H1 (cell line): ENCODE results near the gene CFDP1. TPM values are rescaled to one million over a fixed set of nuclear protein-coding genes. Genes with fewer than 3 reads are reported as not detected.

Source experiments
- CTCF ChIA-PET: fragments of 300-600 bp; sonication (Branson Sonifier 250); formaldehyde crosslinking; loops from one replicate; lab custom pipeline; 2021; ENCODE audit not compliant: partially characterized antibody; lab: Charles Lee
- POLR2A ChIA-PET: fragments of 300-600 bp; sonication (Branson Sonifier 250); formaldehyde crosslinking; loops from one replicate; lab custom pipeline; 2021; ENCODE audit warnings: inconsistent platforms; ENCODE audit not compliant: partially characterized antibody; lab: Charles Lee
- DNase-seq, 2 experiments: peaks; one replicate each; pipeline versions ENCODE4 v3.0.0 to v3.0.0-alpha.2; 2010 to 2022; ENCODE audit warnings: low spot score in 2 of 2, low read depth in 1 of 2, mixed read lengths in 1 of 2
- FAIRE-seq: peaks from 2 replicates; lab custom pipeline; 2011; peaks lifted over from hg19 to GRCh38; lab: Jason Lieb, UNC
- H2AFZ ChIP-seq: 2 replicates; pipeline ENCODE4 v1.8.1; 2012; ENCODE audit warnings: low read length, inconsistent platforms
- H2AK5ac ChIP-seq: 2 replicates; pipeline ENCODE4 v1.6.1; 2013; ENCODE audit warnings: low read depth, low read length
- H2BK120ac ChIP-seq: replicated peaks from 2 replicates; pipeline ENCODE3; 2013; ENCODE audit warnings: low read depth, low read length, inconsistent platforms
- H2BK12ac ChIP-seq: 2 replicates; pipeline ENCODE4 v1.6.1; 2013; ENCODE audit warnings: low read depth, low read length
- H2BK15ac ChIP-seq: 2 replicates; pipeline ENCODE4 v1.6.1; 2013; ENCODE audit warnings: low read length
- H2BK20ac ChIP-seq: 2 replicates; pipeline ENCODE4 v1.6.1; 2013; ENCODE audit warnings: low read length
- H2BK5ac ChIP-seq: 2 replicates; pipeline ENCODE4 v1.6.1; 2013; ENCODE audit warnings: low read depth, low read length
- H3K14ac ChIP-seq: 2 replicates; pipeline ENCODE4 v1.6.1; 2013; ENCODE audit warnings: inconsistent platforms; ENCODE audit not compliant: insufficient read length
- H3K18ac ChIP-seq: 2 replicates; pipeline ENCODE4 v1.6.1; 2013; ENCODE audit warnings: low read length; ENCODE audit errors: extremely low read depth
- H3K23ac ChIP-seq: 2 replicates; pipeline ENCODE4 v1.6.1; 2013; ENCODE audit warnings: inconsistent platforms; ENCODE audit not compliant: insufficient read length
- H3K23me2 ChIP-seq: 2 replicates; pipeline ENCODE4 v1.6.1; 2013; ENCODE audit warnings: low read depth, low read length
- H3K27ac ChIP-seq: 2 replicates; pipeline ENCODE4 v1.6.1; 2011; ENCODE audit warnings: low read depth, low read length, inconsistent platforms
- H3K27me3 ChIP-seq, 4 experiments: replicated peaks in 1 of 4; 1 replicate in 1 of 4; 2 replicates in 3 of 4; pipeline versions ENCODE4 v1.6.1 to v1.8.1; 2011 to 2013; ENCODE audit warnings: low read length in 3 of 4, mild to moderate bottlenecking in 3 of 4, inconsistent platforms in 2 of 4, mixed read lengths in 2 of 4, moderate library complexity in 1 of 4; ENCODE audit not compliant: control insufficient read depth in 3 of 4, insufficient read depth in 3 of 4; ENCODE audit errors: extremely low read depth in 1 of 4
- H3K36me3 ChIP-seq, 4 experiments: 2 replicates each; pipeline versions ENCODE4 v1.6.1 to v1.8.1; 2011 to 2013; ENCODE audit warnings: mild to moderate bottlenecking in 4 of 4, low read length in 3 of 4, moderate library complexity in 2 of 4, control low read depth in 1 of 4, inconsistent platforms in 1 of 4; ENCODE audit not compliant: insufficient read depth in 4 of 4, control insufficient read depth in 2 of 4
- H3K4ac ChIP-seq: replicated peaks from 2 replicates; pipeline ENCODE3; 2013; ENCODE audit warnings: low read length, low read depth, mixed read lengths, inconsistent platforms; ENCODE audit not compliant: insufficient read length
- H3K4me1 ChIP-seq, 4 experiments: replicated peaks in 1 of 4; 1 replicate in 1 of 4; 2 replicates in 3 of 4; pipeline versions ENCODE4 v1.6.1 to v1.8.1; 2011 to 2013; ENCODE audit warnings: low read length in 3 of 4, inconsistent platforms in 2 of 4, mixed read lengths in 1 of 4; ENCODE audit not compliant: insufficient read depth in 4 of 4, control insufficient read depth in 3 of 4
- H3K4me2 ChIP-seq, 2 experiments: 2 replicates each; pipeline versions ENCODE4 v1.6.1 to v1.8.1; 2011 to 2013; ENCODE audit warnings: low read depth in 2 of 2, low read length in 2 of 2, control low read depth in 1 of 2, inconsistent platforms in 1 of 2, mild to moderate bottlenecking in 1 of 2; ENCODE audit not compliant: insufficient read depth in 1 of 2
- H3K4me3 ChIP-seq, 4 experiments: fragments of 200-600, 300-600 bp in 1 of 4; sonication (generic), shearing (Covaris generic), sonication (Bioruptor Twin) in 1 of 4; 2 replicates each; pipeline versions ENCODE4 v1.5.1 to v1.8.1; 2011 to 2016; ENCODE audit warnings: low read length in 4 of 4, low read depth in 3 of 4, control low read depth in 2 of 4, inconsistent platforms in 2 of 4, mild to moderate bottlenecking in 2 of 4, mixed read lengths in 1 of 4, moderate library complexity in 1 of 4; ENCODE audit not compliant: insufficient read depth in 2 of 4; ENCODE audit errors: extremely low read depth in 1 of 4
- H3K56ac ChIP-seq: replicated peaks from 2 replicates; pipeline ENCODE3; 2013; ENCODE audit warnings: low read depth, mild to moderate bottlenecking, mixed read lengths, low read length, inconsistent platforms; ENCODE audit not compliant: insufficient read length
- H3K79me1 ChIP-seq: 2 replicates; pipeline ENCODE4 v1.6.1; 2013; ENCODE audit warnings: low read depth, low read length, control low read depth
- H3K79me2 ChIP-seq, 2 experiments: 2 replicates each; pipeline versions ENCODE4 v1.6.1 to v1.8.1; 2012 to 2013; ENCODE audit warnings: low read length in 2 of 2, mild to moderate bottlenecking in 2 of 2, inconsistent platforms in 1 of 2; ENCODE audit not compliant: insufficient read depth in 2 of 2, control insufficient read depth in 1 of 2
- H3K9ac ChIP-seq, 4 experiments: replicated peaks in 1 of 4; 1 replicate in 1 of 4; 2 replicates in 3 of 4; pipeline versions ENCODE4 v1.6.1 to v1.8.1; 2011 to 2013; ENCODE audit warnings: low read depth in 3 of 4, low read length in 3 of 4, control low read depth in 2 of 4, mild to moderate bottlenecking in 2 of 4, moderate library complexity in 2 of 4, inconsistent platforms in 1 of 4; ENCODE audit errors: extremely low read depth in 1 of 4
- H3K9me3 ChIP-seq, 2 experiments: 2 replicates each; pipeline versions ENCODE4 v1.6.1 to v1.8.1; 2012 to 2013; ENCODE audit warnings: mild to moderate bottlenecking in 2 of 2, moderate library complexity in 2 of 2, control low read depth in 1 of 2, inconsistent platforms in 1 of 2, low read depth in 1 of 2, low read length in 1 of 2, mixed read lengths in 1 of 2; ENCODE audit not compliant: insufficient read depth in 2 of 2
- H4K20me1 ChIP-seq, 2 experiments: replicated peaks in 1 of 2; 2 replicates each; pipeline versions ENCODE3 to v1.8.1; 2011 to 2013; ENCODE audit warnings: inconsistent platforms in 2 of 2, low read length in 2 of 2, mild to moderate bottlenecking in 1 of 2; ENCODE audit not compliant: insufficient read depth in 2 of 2, control insufficient read depth in 1 of 2
- H4K5ac ChIP-seq: 2 replicates; pipeline ENCODE4 v1.6.1; 2013; ENCODE audit warnings: low read length, low read depth, mixed read lengths, inconsistent platforms; ENCODE audit not compliant: insufficient read length
- H4K8ac ChIP-seq: 2 replicates; pipeline ENCODE4 v1.8.0; 2013; ENCODE audit warnings: mild to moderate bottlenecking, moderate library complexity, low read length, inconsistent platforms; ENCODE audit not compliant: insufficient read depth; ENCODE audit errors: extremely low read depth
- H4K91ac ChIP-seq: replicated peaks from 2 replicates; pipeline ENCODE3; 2013; ENCODE audit warnings: low read length, mixed read lengths, inconsistent platforms; ENCODE audit not compliant: insufficient read length
- CBX5 ChIP-seq: fragments of 300-800, 300-1000 bp; sonication (generic); IDR thresholded peaks from 2 replicates; pipeline ENCODE4 v1.7.1; 2016; ENCODE audit warnings: antibody characterized with exemption, low read length, low read depth
- GABPA ChIP-seq: IDR thresholded peaks from 2 replicates; pipeline ENCODE4 v1.6.1; 2011; ENCODE audit warnings: mild to moderate bottlenecking, low read length, moderate library complexity, borderline replicate concordance; ENCODE audit not compliant: insufficient read depth
- KDM1A ChIP-seq: fragments of 200-600, 300-600 bp; sonication (generic); IDR thresholded peaks from 2 replicates; pipeline ENCODE4 v1.7.1; 2016; ENCODE audit warnings: mild to moderate bottlenecking, low read length, borderline replicate concordance
- PHF8 ChIP-seq: fragments of 200-600 bp; sonication (generic); conservative IDR thresholded peaks from 2 replicates; pipeline ENCODE4 v1.7.1; 2012; ENCODE audit warnings: low read depth, mild to moderate bottlenecking, inconsistent platforms, low read length, moderate library complexity
- POLR2AphosphoS5 ChIP-seq: IDR thresholded peaks from 2 replicates; pipeline ENCODE4 v1.6.1; 2011; ENCODE audit warnings: low read depth, low read length
- POU5F1 ChIP-seq: IDR thresholded peaks from 2 replicates; pipeline ENCODE4 v1.6.1; 2011; ENCODE audit warnings: low read depth, mild to moderate bottlenecking, low read length, moderate library complexity
- RAD21 ChIP-seq, 2 experiments: IDR thresholded peaks in 1 of 2; conservative IDR thresholded peaks in 1 of 2; 2 replicates each; pipeline ENCODE4 v1.6.1; 2011; ENCODE audit warnings: low read depth in 2 of 2, low read length in 2 of 2, improper control_type of control experiment in 1 of 2, inconsistent platforms in 1 of 2, mild to moderate bottlenecking in 1 of 2, moderate library complexity in 1 of 2
- RNF2 ChIP-seq: fragments of 200-900, 300-1000 bp; sonication (generic); IDR thresholded peaks from 2 replicates; pipeline ENCODE4 v1.7.1; 2016; ENCODE audit warnings: borderline replicate concordance, low read depth, mild to moderate bottlenecking, antibody characterized with exemption, low read length; ENCODE audit not compliant: poor library complexity, severe bottlenecking; ENCODE audit errors: missing control alignments
- SIX5 ChIP-seq: IDR thresholded peaks from 2 replicates; pipeline ENCODE4 v1.6.1; 2011; ENCODE audit warnings: mild to moderate bottlenecking, low read depth, low read length
- WGBS, 2 experiments: shearing (Covaris generic) in 1 of 2; methylation state at CpG; one replicate each; pipeline versions ENCODE4 v1.1.6 to v1.1.7; 2013 to 2015; ENCODE audit warnings: low lambda C conversion rate in 2 of 2, mixed read lengths in 2 of 2, inconsistent platforms in 1 of 2, low coverage in 1 of 2, missing lambda C conversion rate in 1 of 2; ENCODE audit not compliant: insufficient replicate concordance in 2 of 2, insufficient coverage in 1 of 2, insufficient read length in 1 of 2; ENCODE audit errors: extremely low coverage in 1 of 2, missing lambda C conversion rate in 1 of 2; 5-methylcytosine and 5-hydroxymethylcytosine counted together
- polyA plus RNA-seq, 7 experiments: library from polyadenylated mRNA; depleted of rRNA in 3 of 7; stranded (reverse) in 5 of 7; unstranded in 2 of 7; fragments of >200 nt in 5 of 7; fragments of 200-250 nt in 2 of 7; gene quantifications; 1 replicate in 5 of 7; 2 replicates in 1 of 7; 4 replicates in 1 of 7; pipeline versions ENCODE4 v1.2.1 to v1.2.3, GENCODE V29; 2011 to 2013; ENCODE audit warnings: missing spikeins in 2 of 7, mixed read lengths in 2 of 7
- total RNA-seq: library from RNA; stranded (reverse); fragmentation: NEBNext Ultra II Directional; extraction: Animal tissue kit (Norgen Biotek cat#: 25700); gene quantifications from 2 replicates; pipeline ENCODE4 v1.2.1, GENCODE V29; 2021
- TF ChIP-seq, protein P1 (sequence below): IDR thresholded peaks from 2 replicates; pipeline ENCODE4 v1.6.1; 2011; ENCODE audit warnings: low read length, improper control_type of control experiment

The CFDP1 gene
- total and polyA plus RNA-seq, 2 of the 8 experiments (the other 6 are each of a cell fraction or from before 2014, with no cell fraction given) = 25.5 to 77.3 TPM

DNA sequence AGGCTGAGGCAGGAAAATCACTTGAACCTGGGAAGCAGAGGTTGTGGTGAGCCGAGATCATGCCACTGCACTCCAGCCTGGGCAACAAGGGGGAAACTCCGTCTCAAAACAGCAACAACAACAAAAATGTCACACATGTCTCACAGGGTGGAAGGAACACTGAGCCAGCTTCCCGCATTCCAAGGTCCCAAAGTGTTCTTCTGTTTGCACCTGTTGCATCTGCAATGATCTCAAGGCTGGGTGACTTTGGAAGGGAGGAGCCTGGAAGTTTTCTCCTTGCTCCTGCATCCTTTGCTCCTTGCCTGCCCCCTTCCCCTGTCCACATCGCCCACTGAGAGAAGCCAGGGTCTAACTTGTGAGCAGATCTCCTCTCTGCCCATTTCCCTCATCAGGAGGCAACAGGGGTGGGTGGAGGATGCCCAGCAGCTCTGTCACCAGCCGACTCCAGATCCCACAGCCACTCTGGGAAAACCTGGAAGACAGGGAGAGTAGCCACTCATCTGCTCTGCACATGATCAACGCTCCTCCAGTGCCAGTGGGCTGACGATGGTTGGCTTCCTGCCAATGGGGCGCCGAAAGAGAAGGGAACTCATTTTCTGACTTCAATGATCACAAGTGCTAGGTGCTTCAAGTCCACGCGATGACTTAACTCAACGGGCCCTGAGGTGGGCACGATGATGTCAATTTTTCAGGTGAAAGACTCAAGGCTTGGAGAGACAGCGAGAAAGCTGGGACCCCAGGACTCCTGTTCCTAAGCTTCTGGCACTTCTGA is 49.3 kb upstream of the CFDP1 start:
- Histone ChIP-seq H3K23ac (no peak overlapping the region), H3K56ac (no peak overlapping the region), H3K4me3 (no peak overlapping the region), H4K20me1 (peaks cover 0 to 2% of the 10 kb centered on the region in 2 experiments), H3K4ac (no peak overlapping the region), H3K23me2 (no peaks in the 10 kb centered on the region), H3K27ac (no peak overlapping the region), H3K27me3 (no peaks in the 10 kb centered on the region), H3K9me3 (no peaks in the 10 kb centered on the region), H4K8ac (no peak overlapping the region), H2BK20ac (no peak overlapping the region), H2BK120ac (no peak overlapping the region), H2BK5ac (no peak overlapping the region; the same call in 1 of the 2 replicates), H3K18ac (no peak overlapping the region), H4K91ac (no peak overlapping the region), H3K79me1 (peaks cover 4% of the 10 kb centered on the region; the same call in 1 of the 2 replicates), H2BK12ac (no peak overlapping the region), H3K14ac (no peak overlapping the region), H3K79me2 (no peaks in the 10 kb centered on the region), H2BK15ac (no peak overlapping the region), H3K4me1 (no peaks in the 10 kb centered on the region), H3K9ac (no peak overlapping the region), H4K5ac (no peak overlapping the region), H2AFZ (no peak overlapping the region), H2AK5ac (no peak overlapping the region), H3K4me2 (no peak overlapping the region), H3K36me3 (peaks cover 0 to 23% (median 11%) of the 10 kb centered on the region in 4 experiments; a peak in 7 of 8 replicates)
- FAIRE-seq (no peak), DNase-seq (no peak)
- ChIA-PET POLR2A (interaction anchor here (1.0 to 2.2 kb wide), 3 partner anchors 12 to 34 kb away, joined by 3 to 9 read pairs (median 3); partner anchors contain the start of genes CHST6 and TMEM170A), CTCF (interaction anchor here (0.6 to 12.3 kb wide), 8 partner anchors 9 to 1120 kb away, joined by 3 to 127 read pairs (median 6); partner anchors contain the start of gene TMEM170A)
- 92% methylated on average over 14 of the region's 14 CpGs; no CpG with 5 or more reads in 1 of the 2 experiments for WGBS, 2 experiments
- TF ChIP-seq POU5F1 = no peak
- no peak for TF ChIP-seq KDM1A
- TF ChIP-seq GABPA = no peak
- TF ChIP-seq RAD21 (IDR thresholded peaks at IDR 0.05 in 1 of 2, conservative IDR thresholded peaks at IDR 0.05 in 1 of 2; ENCODE audit: low read depth in 2 of 2, low read length in 2 of 2) = no peak
- no peak for TF ChIP-seq RNF2
- no peak for TF ChIP-seq POLR2AphosphoS5
- TF ChIP-seq, protein P1, sequence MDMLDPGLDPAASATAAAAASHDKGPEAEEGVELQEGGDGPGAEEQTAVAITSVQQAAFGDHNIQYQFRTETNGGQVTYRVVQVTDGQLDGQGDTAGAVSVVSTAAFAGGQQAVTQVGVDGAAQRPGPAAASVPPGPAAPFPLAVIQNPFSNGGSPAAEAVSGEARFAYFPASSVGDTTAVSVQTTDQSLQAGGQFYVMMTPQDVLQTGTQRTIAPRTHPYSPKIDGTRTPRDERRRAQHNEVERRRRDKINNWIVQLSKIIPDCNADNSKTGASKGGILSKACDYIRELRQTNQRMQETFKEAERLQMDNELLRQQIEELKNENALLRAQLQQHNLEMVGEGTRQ = no peak
- no peak for TF ChIP-seq SIX5
- TF ChIP-seq CBX5 = no peak
- TF ChIP-seq PHF8 = no peak
